Stimulated activated CD4-positive, alpha-beta T cell treated with anti-CD3 and anti-CD28 coated beads, Interleukin-4, amount 100 ng/mL, for 1 hour (primary cell): ENCODE measurements around the gene SLC18B1.

Experiments used
- DNase-seq: peaks from one replicate; pipeline ENCODE4 v3.0.0-alpha.2; 2020

Gene SLC18B1

GRCh38 chr6:132736239-132736638 lies 62.2 kb downstream of the SLC18B1 start:
- no peak for DNase-seq

DNA sequence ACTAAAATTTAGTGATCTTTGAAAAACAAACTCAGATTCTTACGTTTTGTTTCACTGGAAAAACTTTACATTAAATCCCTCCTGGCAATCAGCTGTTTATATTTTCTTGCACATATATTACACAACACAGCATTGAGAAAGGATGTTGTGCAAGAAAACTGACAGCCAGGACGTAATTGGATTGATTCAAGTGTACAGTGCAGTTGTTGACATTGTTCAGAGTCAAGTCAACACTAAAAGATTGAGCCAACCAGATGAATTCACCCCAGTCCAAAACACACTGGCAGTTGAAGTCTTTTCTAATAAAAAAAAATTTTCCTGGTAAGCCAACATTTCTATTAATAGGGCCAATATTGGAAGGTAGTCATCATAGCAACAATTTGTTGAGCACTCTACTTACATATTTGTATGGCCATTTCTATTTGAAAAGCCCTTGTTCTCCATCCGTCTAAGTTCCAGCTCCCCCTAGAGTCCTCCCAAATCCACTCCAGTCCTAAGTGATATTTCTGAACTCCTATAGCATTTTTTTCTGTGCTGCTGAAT lies 63.7 kb downstream of the SLC18B1 start:
- no peak for DNase-seq

DNA sequence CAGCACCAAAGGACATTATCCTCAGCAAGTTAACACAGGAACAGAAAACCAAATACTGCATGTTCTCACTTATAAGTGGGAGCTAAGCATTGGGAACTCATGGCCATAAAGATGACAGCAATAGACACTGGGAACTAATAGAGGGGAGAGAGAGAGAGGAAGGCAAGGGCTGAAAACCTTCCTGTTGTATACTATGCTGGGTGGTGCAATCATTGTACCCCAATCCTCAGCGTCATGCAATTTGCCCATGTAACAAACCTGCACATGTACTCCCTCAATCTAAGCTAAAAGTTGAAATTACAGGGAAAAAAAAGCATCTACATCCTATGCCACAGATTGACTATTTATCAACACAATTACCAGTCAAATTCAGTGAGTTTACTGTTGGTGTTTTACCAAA lies 64.6 kb downstream of the SLC18B1 start:
- DNase-seq: no peak

GRCh38 chr6:132733283-132733682 lies 65.2 kb downstream of the SLC18B1 start:
- DNase-seq: no peak

DNA sequence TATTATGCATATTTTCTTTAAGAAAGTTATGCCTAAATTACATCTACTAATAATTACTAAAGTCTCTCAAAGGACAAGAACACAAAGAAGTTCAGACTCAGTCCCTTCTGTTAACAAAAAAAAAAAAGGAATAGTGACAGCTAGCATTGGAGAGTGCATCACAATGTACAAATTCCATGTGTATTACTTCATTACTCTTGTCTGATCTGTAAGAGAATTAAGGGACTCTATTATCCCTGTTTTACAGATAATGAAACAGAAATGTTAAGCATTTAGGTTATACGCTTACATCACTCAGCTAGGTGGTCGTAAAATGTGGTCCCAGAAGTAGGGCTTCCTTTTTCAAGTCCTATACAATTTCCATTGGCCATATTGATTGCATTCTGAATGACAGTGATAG lies 67.4 kb downstream of the SLC18B1 start:
- DNase-seq: no peak

DNA sequence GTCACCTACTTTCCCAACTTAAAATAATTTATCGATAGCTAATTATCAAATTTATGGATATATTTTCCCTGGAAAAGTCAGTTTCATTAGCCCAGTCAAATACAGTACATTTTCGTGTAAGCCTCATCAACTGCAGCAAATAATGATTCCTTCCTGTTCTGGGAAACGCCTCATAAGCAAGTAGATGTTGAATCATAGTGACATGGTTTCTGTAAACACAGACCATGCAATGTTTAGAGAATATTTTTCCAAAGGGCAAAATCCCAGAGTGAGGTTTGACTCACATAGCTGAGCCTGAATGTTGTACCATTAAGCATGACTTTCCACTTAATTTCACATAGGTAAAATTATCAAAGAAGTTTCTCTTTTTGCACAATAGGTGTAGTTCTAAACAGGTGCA lies 67.9 kb downstream of the SLC18B1 start:
- no peak for DNase-seq

GRCh38 chr6:132728616-132729015 lies 69.8 kb downstream of the SLC18B1 start:
- DNase-seq: no peak

- no peak for DNase-seq
Observed at GRCh38 chr6:132726608-132726975, 71.8 kb downstream of the SLC18B1 start.

DNA sequence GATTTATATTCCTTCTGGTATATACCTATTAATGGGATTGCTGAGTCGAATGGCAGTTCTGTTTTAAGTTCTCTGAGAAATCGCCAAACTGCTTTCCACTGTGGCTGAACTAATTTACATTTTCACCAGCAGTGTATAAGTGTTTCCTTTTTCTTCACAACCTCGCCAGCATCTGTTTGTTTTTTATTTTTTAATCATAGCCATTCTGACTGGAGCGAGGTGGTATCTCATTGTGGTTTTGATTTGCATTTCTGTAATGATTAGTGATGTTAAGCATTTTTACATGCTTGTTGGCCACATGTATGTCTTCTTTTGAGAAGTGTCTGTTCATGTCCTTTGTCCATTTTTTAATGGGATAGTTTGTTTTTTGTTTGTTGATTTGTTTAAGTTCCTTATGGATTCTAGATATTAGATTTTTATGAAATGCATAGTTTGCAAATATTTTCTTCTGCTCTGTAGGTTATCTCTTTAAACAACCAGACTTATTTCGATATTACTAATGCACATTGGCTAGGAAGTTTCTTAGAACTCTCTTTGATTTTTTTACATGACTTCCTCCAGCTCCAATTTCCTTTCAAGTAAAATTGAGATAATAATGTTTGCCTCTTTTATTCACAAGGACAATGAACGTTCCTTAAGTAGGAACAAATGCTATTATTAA lies 72.4 kb downstream of the SLC18B1 start:
- DNase-seq: no peak

DNA sequence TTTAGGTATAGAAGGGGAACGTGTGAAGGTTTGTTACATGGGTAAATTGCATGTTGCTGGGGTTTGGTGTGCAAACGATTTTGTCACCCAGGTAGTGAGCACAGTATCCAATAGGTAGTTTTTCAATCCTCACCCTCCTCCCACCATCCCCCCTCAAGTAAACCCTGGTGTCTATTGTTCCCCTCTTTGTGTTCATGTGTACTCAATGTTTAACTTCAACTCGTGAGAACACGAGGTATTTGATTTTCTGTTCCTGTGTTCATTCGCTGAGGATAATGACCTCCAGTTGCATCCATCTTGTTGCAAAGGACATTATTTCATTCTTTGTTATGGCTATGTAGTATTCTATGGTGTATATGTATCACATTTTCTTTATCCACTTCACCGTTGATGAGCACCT lies 73.0 kb downstream of the SLC18B1 start:
- no peak for DNase-seq

- DNase-seq: no peak
Observed at GRCh38 chr6:132719736-132720448, 78.5 kb downstream of the SLC18B1 start.
